Endometrial microvascular endothelial cells (primary cell): ENCODE measurements around the gene MORF4L2. TPM values are rescaled to one million over a fixed set of nuclear protein-coding genes. Genes with fewer than 3 reads are reported as not detected.
"Not testable (repeated sequence)": the region's sequence is repeated elsewhere in the genome, so short reads cannot be mapped to it uniquely, and the experiment has no call there.

Source experiments
- in situ Hi-C: cut with HindIII; loops from 2 replicates; pipeline ENCODE4 v1.10.0; 2017; ENCODE audit warnings: low sequenced_read_pairs, low pct_unique_long_range_greater_than_20kb; ENCODE audit errors: inconsistent ontology term
- total RNA-seq: library from RNA; depleted of rRNA; stranded (reverse); fragments of >200 nt; gene quantifications from one replicate; pipeline ENCODE4 v1.2.3, GENCODE V29; 2015; ENCODE audit errors: inconsistent ontology term

Gene MORF4L2
- total RNA-seq, 1 donor from 2014 or later: 385 TPM

GRCh38 chrX:103640401-103641155 lies 45.9 kb downstream of the MORF4L2 start:
- in situ Hi-C loops: no loop called here

DNA sequence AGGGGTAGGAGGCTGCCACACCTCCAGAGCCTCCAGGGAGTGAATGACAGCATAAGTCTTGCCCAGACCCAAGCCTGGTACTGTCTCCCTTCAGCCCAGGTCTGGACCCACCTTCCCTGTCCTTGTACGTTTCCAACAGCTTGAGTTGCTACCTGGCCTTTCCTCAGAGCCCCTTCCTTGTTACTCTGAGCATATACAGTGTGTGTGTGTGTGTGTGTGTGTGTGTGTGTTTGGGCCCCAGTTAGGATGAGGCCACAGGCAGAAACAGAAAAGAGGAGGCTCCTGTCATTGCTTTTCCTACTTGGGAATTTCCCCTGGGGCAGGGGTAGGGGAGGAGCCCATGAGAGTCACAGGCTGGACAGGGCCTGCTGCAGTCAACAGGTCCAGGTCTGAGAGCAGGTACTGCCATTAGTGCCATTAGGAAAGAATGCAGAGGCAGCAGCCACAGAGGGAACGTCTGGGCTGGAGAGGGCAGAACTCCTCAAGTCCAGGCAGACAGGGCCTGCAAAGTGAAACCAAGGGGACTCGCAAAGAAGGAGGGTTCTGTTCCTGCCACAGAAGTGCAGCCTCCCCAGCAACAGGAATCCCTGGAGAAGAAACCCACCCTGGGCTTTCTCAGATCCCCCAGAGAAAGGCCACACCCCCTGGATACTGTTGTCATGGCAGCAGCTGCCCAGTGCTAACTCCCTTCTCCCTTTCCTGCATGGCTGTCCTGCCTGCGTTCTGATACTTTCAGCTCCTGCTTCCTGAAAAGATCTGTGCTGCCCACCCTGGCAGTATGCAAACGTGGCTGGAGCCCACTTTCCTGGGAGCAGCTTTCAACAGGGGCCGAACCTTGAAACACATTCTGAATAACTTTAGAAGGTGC lies 47.8 kb downstream of the MORF4L2 start:
- in situ Hi-C loops: not testable (repeated sequence)

GRCh38 chrX:103637604-103638338 lies 48.7 kb downstream of the MORF4L2 start:
- in situ Hi-C loops: no loop called here

DNA sequence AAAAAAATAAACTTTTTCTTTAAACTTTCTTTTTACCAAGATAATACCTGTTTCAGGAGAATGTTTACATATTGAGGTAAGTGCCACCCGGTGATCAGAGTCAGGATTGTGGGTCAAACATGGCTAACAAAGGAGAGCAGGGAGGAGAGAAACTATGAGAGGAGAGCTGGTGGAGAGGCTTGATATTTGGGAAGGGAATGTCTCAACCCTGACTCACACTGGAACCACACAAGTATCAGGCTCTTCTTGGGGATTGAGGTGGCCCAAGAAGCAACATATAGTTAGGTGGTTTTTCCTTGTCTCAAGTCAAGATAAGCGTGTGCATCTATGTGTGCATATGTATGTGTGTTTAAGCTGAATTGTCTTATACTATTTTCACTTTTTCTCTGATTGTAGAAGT lies 51.1 kb downstream of the MORF4L2 start:
- in situ Hi-C loops: no loop called here

DNA sequence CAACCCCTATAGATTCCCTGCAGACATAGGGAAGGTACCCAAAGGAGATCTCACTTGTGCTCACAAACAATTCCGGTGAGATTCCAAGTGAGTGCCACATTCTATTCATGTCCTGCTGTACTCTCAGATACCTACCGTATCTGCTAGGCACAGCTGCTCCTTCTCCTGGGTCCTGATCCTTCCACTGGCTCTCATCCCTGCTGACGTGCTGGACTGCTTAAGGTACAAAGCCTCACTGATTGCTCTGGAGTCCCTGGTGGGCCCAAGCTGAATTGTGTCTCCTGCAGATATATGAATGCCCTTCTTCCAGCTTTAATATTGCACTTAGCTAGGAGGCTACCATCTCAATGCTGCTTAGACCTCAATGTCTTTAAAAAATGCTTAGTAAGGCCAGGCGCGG lies 55.4 kb downstream of the MORF4L2 start:
- in situ Hi-C loops: no loop called here

DNA sequence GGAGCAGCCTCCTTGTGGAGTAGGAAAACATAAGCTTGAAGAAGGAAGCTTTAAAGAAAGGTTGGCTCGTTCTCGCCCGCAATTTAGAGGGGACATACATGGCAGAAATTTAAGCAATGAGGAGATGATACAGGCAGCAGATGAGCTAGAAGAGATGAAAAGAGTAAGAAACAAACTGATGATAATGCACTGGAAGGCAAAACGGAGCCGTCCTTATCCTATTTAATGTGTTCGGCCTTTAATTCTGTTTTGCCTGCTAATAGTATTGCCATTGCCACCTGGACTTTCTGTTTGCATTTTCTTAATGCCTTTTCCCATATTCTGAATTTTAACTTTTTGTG lies 56.4 kb downstream of the MORF4L2 start:
- in situ Hi-C loops: no loop called here

DNA sequence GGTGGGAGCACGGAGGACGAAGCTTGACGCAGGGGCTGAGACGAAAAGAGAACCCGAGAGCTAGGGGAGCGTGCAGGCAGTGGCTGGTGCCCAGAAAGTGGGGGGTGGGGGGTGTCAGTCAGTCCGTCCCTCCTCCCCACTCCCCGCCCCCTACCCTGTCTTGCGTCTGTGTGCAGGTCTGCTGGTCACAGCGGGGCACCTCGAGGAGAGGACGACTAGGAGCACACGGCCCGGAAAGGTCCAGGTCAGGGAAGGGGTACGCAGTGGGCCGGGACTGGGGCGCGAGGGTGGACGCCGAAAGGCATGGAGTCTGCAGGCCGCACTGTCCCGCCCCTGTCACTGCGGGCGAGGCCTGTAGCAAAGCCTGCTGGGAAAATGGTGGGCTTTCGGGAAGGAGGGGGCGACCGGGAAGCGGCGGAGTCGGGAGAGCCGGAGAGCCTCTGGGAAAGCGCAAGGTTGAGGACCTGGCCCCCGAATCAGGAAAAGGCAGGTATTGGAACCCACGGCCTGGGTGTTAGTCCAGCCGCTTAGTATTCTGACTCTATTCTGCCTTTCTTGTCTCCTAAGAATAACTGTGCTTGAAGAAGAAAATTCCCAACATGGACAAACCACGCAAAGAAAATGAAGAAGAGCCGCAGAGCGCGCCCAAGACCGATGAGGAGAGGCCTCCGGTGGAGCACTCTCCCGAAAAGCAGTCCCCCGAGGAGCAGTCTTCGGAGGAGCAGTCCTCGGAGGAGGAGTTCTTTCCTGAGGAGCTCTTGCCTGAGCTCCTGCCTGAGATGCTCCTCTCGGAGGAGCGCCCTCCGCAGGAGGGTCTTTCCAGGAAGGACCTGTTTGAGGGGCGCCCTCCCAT lies 57.0 kb downstream of the MORF4L2 start:
- in situ Hi-C loops: no loop called here

- in situ Hi-C loops: no loop called here
Observed at GRCh38 chrX:103628386-103629317, 57.8 kb downstream of the MORF4L2 start, which contains the start of gene TCEAL1. Gene TCEAL1, plus strand, starts transcription at chrX:103628975. Its CDS starts 942 bp downstream, at chrX:103629917.

DNA sequence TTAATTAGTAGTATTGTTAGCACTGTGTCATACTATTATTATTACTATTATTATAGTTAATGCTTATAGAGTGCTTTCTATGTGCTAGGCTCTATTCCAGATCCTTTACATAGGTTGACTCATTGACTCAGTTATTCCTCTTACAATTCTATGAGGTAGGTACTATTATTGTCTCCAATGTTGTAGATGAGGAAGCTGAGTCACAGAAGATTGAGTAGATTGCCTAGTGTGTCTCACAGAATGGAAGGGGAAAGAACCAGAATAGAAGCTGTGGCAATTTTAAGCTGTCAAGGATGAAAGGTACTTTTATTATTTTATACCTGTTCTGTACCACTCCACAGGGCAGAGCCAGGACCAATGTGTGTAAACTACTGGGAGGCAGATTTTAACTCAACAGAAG lies 59.6 kb downstream of the MORF4L2 start:
- in situ Hi-C loops: no loop called here

Other genes starting within 250 kb of the MORF4L2 start
- not detected for gene RAB40A, start 167.2 kb downstream of the MORF4L2 start, total RNA-seq
- 25.8 TPM for gene TCEAL4, start 101.2 kb downstream of the MORF4L2 start, total RNA-seq
- gene TCEAL3, start 78.7 kb downstream of the MORF4L2 start, total RNA-seq: 13.9 TPM
- gene TCEAL1, start 57.7 kb downstream of the MORF4L2 start, total RNA-seq: 36.1 TPM
- gene TMEM31, start 24.2 kb upstream of the MORF4L2 start, total RNA-seq: not detected
- not detected for gene PLP1, start 90.1 kb upstream of the MORF4L2 start, total RNA-seq
- 0.46 TPM for gene RAB9B, start 145.6 kb upstream of the MORF4L2 start, total RNA-seq